D721Med (cell line): ENCODE measurements around the gene ASB18.

Source experiments
- DNase-seq: peaks from one replicate; pipeline ENCODE4 v3.0.0; 2011; ENCODE audit warnings: low spot score; ENCODE audit not compliant: insufficient read length
- FAIRE-seq: peaks from 2 replicates; lab custom pipeline; 2011; peaks lifted over from hg19 to GRCh38; lab: Jason Lieb, UNC
- TF ChIP-seq, protein P1 (sequence below): IDR thresholded peaks from 2 replicates; pipeline ENCODE4 v1.5.1; 2012; ENCODE audit warnings: mild to moderate bottlenecking, control low read depth; ENCODE audit not compliant: insufficient read depth; ENCODE audit errors: missing control alignments

The ASB18 gene

DNA sequence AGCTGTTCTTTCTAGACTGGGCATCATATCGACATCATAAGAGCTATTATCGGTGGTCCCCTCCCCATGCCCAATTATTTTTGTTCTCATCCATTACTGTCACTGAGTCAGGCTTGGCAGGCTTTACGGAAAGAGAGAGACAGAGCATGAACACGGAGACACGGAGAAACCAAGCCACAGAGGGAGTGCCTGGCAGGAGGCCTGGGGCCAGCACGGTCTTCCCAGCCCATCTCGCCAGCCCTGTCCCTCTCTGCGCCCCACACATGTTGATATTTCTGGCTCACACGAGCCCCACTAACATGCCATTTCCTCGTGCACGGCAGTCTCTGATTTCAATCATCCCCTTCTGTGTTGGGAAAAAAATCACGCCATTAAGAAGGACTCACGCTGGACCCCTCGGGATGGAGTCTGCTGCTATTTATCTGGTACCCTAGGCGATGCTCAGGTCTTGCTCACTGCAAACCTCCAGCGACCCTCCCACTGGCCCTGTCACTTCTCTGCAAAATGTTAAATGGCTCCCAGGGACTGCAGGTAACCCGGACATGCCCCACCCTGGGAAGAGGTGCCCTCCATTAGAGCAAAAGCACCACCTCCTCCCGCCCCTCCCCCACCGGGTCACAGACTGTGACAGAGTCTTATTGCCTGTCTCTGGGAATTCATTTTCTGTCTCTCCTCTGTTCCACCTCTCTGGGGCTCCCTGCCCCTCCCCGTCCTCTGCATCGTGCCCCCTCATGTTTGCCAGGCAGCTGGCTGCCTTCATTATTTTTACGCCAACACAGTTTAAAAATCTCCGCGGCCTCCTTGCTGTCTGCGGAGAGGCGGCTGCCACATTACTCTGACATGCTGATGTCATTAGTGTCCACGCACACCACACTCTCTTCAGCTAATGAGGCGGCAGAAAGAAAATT is 55.9 kb downstream of the ASB18 start:
- DNase-seq, result no peak
- no peak for FAIRE-seq
- TF ChIP-seq, protein P1, sequence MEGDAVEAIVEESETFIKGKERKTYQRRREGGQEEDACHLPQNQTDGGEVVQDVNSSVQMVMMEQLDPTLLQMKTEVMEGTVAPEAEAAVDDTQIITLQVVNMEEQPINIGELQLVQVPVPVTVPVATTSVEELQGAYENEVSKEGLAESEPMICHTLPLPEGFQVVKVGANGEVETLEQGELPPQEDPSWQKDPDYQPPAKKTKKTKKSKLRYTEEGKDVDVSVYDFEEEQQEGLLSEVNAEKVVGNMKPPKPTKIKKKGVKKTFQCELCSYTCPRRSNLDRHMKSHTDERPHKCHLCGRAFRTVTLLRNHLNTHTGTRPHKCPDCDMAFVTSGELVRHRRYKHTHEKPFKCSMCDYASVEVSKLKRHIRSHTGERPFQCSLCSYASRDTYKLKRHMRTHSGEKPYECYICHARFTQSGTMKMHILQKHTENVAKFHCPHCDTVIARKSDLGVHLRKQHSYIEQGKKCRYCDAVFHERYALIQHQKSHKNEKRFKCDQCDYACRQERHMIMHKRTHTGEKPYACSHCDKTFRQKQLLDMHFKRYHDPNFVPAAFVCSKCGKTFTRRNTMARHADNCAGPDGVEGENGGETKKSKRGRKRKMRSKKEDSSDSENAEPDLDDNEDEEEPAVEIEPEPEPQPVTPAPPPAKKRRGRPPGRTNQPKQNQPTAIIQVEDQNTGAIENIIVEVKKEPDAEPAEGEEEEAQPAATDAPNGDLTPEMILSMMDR, result no peak

DNA sequence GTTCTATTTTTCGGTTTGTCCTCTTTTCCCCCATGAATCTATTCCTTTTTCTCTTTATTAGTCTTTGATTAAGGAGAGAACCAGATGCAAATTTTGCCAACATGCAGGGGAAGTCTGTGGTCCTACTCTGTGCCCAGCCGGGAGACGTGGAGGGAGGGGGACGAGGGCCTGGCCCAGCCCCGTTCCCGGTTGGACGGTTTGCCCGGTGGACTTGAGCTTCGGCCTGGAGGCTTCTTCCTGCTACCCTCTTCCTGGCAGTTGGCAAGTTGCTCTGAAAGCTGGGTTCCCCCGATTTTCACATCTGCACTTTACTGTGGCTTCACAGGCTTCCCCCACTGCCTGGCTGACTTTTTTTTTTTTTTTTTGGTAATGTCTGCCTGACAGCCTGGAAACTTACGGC is 56.7 kb downstream of the ASB18 start:
- no peak for DNase-seq
- no peak for FAIRE-seq
- TF ChIP-seq, protein P1, result no peak

DNA sequence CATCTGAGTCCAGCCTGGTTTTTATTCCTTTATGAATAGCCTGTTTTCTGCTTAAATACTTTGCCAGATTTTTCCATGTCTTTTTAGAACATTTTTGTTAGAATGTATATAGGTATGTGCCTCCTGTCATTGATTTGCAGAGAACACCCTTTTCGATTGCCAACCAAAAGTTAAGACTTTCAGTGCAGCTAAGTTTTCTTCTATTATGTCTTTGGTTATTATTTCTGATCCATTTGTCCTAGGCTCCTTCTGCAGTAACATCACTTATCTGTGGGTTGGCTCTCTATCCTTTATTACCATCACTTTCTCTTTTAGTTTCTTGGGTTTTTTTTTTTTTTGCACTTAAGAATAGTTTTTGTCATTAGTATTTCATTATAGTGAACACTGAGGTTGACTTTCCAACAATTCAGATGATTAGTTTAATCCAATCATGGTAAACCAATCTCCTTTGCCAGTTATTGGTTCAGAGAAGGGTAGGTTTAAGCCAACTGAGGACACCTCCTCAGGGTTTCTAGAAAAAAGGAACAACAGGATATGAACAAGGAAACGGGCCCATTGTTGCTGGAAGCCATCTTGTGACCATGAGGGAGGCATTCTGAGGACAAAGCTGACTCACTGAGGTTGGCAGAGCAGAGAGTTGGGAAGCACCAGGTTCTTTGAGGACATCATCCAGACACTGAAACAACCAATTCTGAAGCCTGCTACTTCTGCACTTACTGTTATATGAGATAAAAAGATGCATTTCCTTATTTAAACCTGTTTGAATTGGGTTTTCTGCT is 58.1 kb downstream of the ASB18 start:
- TF ChIP-seq, protein P1, result no peak
- FAIRE-seq (no peak), DNase-seq (no peak)

DNA sequence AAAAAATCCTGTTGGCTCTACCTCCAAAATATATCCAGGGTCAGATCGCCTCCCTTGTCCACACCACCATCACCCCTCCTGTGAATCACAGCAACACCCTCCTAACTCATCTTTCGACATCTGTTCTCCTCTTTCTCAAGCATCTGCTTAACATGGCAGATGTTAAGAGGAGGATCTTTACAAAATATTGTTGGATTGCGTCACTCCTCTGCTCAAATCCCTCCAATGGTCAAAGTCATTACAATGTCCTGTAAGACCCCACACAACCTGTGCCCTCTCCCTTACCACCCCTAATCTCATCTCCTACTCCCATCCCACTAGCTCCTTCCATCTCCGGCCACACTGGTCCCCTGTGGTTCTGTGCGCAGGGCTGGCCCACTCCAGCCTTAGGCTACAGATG is 59.3 kb downstream of the ASB18 start:
- FAIRE-seq, result no peak

DNA sequence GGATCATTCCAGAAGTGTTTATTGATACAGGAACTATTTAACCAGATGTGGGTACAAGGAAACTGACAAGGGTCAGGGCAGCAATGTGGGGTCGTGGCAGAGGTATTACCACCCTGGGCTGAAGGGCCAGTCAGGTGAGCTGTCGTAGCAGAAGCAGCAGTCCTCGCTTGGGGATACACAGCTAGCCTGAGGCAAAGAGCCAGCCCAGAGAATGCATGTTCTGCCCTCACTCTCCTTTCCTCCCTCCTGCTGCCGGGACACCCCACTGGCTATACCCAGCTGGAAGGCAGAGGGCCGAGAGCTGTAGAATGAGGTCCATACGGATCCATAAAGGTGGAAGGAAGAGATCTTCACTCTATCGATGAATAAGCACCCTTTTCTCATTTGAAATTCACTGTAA is 63.8 kb downstream of the ASB18 start:
- TF ChIP-seq, protein P1, result no peak
- DNase-seq, result no peak
- no peak for FAIRE-seq

More for the DNA sequence above, 59.3 kb downstream of the ASB18 start:
- no peak for DNase-seq
- TF ChIP-seq, protein P1, result no peak

DNA sequence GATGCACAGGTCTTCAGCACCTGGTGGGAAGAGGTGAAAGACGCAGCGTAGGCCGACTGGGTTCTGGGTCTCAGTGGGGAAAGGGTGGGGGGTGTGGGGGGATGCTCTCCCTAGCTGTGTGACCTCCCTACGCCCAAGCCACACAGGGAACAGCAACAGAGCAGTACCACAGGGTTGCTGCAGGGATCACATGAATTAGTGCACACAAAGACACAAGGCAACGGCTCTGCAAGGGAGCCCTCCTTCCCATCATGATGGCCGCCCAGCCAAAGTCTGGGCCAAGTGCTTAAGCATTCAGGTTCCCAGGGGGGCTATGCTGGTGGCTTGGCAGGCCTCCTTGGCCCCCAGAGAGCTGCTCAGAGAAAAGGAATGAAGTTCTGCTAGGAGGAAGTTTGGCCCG is 67.8 kb downstream of the ASB18 start:
- no peak for FAIRE-seq

More for the DNA sequence above, 67.8 kb downstream of the ASB18 start:
- DNase-seq, result no peak
- TF ChIP-seq, protein P1, result no peak
